Uterus (tissue), 2 donors: ENCODE data around the gene ELK3.

ENCODE experiments used
- POLR2A ChIP-seq, 2 donors: fragments of 450-650 bp; IDR thresholded peaks; one replicate each; pipeline ENCODE4 v1.6.1; 2016; ENCODE audit warnings: antibody characterized with exemption in 2 of 2, mild to moderate bottlenecking in 1 of 2, moderate library complexity in 1 of 2
- TF ChIP-seq, protein P1 (sequence below), 4 experiments: fragments of 200-600 bp in 2 of 4; fragments of 450-650 bp in 2 of 4; sonication (generic) in 2 of 4; IDR thresholded peaks; one replicate each; pipeline ENCODE4 v1.5.1; 2016 to 2019; ENCODE audit warnings: antibody characterized with exemption in 4 of 4, mild to moderate bottlenecking in 2 of 4, moderate library complexity in 1 of 4

DNA sequence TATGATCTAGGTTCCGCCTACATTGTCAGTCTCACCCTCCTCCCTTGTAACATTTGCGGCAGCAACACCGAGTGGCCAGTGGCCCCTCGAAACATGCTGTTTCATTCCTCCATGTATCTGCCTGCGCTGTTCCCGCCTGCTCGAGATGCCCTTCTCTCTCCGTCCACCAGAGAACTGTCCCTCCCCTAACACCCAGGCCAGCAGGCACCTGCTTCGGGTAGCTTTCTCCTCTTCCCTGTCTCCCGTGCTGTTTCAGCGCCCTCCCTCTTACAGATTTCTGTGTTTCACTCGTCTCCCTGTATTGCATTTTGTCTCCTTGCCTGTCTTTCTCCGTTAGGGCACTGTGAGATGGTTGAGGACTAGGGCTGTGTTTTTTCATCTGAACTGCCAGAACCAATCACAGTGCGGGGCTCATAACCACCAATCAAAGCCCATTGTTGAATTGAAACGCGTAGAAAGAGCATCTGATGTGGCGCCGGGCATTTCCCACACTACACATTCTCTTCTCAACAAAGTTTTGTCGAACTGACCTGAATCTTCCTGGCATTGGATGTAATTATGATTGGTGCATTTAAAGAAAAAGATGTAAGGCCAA, 40.9 kb upstream of the ELK3 start:
- TF ChIP-seq, protein P1, sequence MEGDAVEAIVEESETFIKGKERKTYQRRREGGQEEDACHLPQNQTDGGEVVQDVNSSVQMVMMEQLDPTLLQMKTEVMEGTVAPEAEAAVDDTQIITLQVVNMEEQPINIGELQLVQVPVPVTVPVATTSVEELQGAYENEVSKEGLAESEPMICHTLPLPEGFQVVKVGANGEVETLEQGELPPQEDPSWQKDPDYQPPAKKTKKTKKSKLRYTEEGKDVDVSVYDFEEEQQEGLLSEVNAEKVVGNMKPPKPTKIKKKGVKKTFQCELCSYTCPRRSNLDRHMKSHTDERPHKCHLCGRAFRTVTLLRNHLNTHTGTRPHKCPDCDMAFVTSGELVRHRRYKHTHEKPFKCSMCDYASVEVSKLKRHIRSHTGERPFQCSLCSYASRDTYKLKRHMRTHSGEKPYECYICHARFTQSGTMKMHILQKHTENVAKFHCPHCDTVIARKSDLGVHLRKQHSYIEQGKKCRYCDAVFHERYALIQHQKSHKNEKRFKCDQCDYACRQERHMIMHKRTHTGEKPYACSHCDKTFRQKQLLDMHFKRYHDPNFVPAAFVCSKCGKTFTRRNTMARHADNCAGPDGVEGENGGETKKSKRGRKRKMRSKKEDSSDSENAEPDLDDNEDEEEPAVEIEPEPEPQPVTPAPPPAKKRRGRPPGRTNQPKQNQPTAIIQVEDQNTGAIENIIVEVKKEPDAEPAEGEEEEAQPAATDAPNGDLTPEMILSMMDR (IDR thresholded peaks at IDR 0.05) = no peak
- no peak for TF ChIP-seq POLR2A (IDR thresholded peaks at IDR 0.05)
